Heart right ventricle (tissue), 16 donors: ENCODE results near the gene ABCE1. TPM values are rescaled to one million over a fixed set of nuclear protein-coding genes. Genes with fewer than 3 reads are reported as not detected.

Experiments used
- ATAC-seq, 8 donors: fragments of 200-7000 bp; cut with Tn5 transposase; one replicate each; pipeline ENCODE4 v1.9.1; 2020; ENCODE audit warnings: mild to moderate bottlenecking in 8 of 8, moderate library complexity in 8 of 8, moderate number of reproducible peaks in 1 of 8
- DNase-seq, 2 donors: peaks; one replicate each; pipeline ENCODE4 v3.0.0-alpha.2; 2020
- H3K27ac ChIP-seq, 10 donors: fragments of 200-600 bp; sonication (generic) in 2 of 10; one replicate each; pipeline versions ENCODE4 v1.5.0 to v1.8.0; 2020 to 2022; ENCODE audit warnings: mild to moderate bottlenecking in 3 of 10
- H3K27me3 ChIP-seq, 7 donors: fragments of 200-600 bp; one replicate each; pipeline ENCODE4 v1.8.0; 2021 to 2022; ENCODE audit warnings: mild to moderate bottlenecking in 2 of 7
- H3K36me3 ChIP-seq, 9 donors: fragments of 200-600 bp; sonication (generic) in 1 of 9; one replicate each; pipeline versions ENCODE4 v1.5.0 to v1.8.0; 2020 to 2022; ENCODE audit warnings: mild to moderate bottlenecking in 2 of 9
- H3K4me1 ChIP-seq, 9 donors: fragments of 200-600 bp; sonication (generic) in 1 of 9; one replicate each; pipeline versions ENCODE4 v1.5.0 to v1.8.0; 2020 to 2022; ENCODE audit warnings: mild to moderate bottlenecking in 4 of 9
- H3K4me3 ChIP-seq, 10 donors: fragments of 200-600 bp; sonication (generic) in 2 of 10; one replicate each; pipeline versions ENCODE4 v1.5.0 to v1.8.0; 2020 to 2022; ENCODE audit warnings: mild to moderate bottlenecking in 7 of 10, moderate library complexity in 2 of 10
- H3K9me3 ChIP-seq, 11 donors: fragments of 200-600 bp in 10 of 11; sonication (generic) in 2 of 11; one replicate each; pipeline versions ENCODE4 v1.5.0 to v1.8.0; 2013 to 2022; ENCODE audit warnings: mild to moderate bottlenecking in 2 of 11, control low read depth in 1 of 11, moderate library complexity in 1 of 11
- CTCF ChIP-seq, 9 donors: fragments of 200-600 bp; sonication (generic) in 2 of 9; IDR thresholded peaks; one replicate each; pipeline versions ENCODE4 v1.5.0 to v1.8.0; 2021 to 2022; ENCODE audit warnings: antibody characterized with exemption in 9 of 9, mild to moderate bottlenecking in 5 of 9, moderate library complexity in 1 of 9
- WGBS, 2 donors: extraction: QIAGEN DNeasy Blood & Tissue Kit; methylation state at CpG; one replicate each; pipeline ENCODE4 v1.1.7; 2013; ENCODE audit warnings: inconsistent platforms in 1 of 2; 5-methylcytosine and 5-hydroxymethylcytosine counted together
- intact Hi-C, 10 donors: fragments of 100-400 bp; cut with DNase I; formaldehyde crosslinking; loops; one replicate each; pipeline versions ENCODE4 v1.11.1 to v1.14.2; 2022
- polyA plus RNA-seq, 2 donors: library from polyadenylated mRNA; stranded (reverse); fragments of 200-250 nt; gene quantifications; one replicate each; pipeline ENCODE4 v1.2.3, GENCODE V29; 2013
- total RNA-seq, 10 donors: library from RNA; stranded (reverse); fragmentation: NEBNext Ultra II Directional in 3 of 10; extraction: Animal tissue kit (Norgen Biotek cat#: 25700) in 3 of 10; gene quantifications; one replicate each; pipeline versions ENCODE4 v1.2.1 to v1.2.4, GENCODE V29; 2021 to 2023
- donor health status: Arrhythmogenic right ventricular cardiomyopathy.
- donor health status: ischemic (EF 13 %, LVEDD 7.1; RV severe dilation, severe dysfunction).
- donor health status: healthy with polysubstance abuse.
- donor health status: DM: no; HTN: yes; CAD: no.
- donor health status: DM: no; HTN: no; CAD: no.
- donor health status: ischemic (EF 25% LVEDD 6.9; RV normal size, moderate dysfunction).
- donor health status: ischemic (EF 25% LVEDD 5.7; RV mildly dilated, moderate dysfunction).
- donor health status: healthy.
- donor health status: DM: yes; HTN: yes; CAD: no.
- donor health status: Ischemic cardiomyopathy.
- donor health status: ischemic (EF 35%, LVEDD 5.7; RV mildly dilated, moderate dysfunction).
- donor health status: nonischemic (EF 11% LVEDD 7.7; RV severe dilation, severe dysfunction).
- donor health status: DM: yes; HTN: yes; CAD: no.
- donor health status: PGD.
- donor health status: ischemic (EF 29% LVEDD 5.4; RV normal size, mild dysfunction).
- donor health status: nonischemic (EF 23%, LVEDD 6.1; RV moderate dilation, normal function).

ABCE1 gene
- total and polyA plus RNA-seq, 12 donors: 14.6 to 49.0 (median 32.3) TPM

- H3K27ac ChIP-seq: no peak overlapping the region
- H3K4me1 ChIP-seq: peaks cover 3 to 64% (median 41%) of the 10 kb centered on the region in 9 donors
- ATAC-seq (no peak), DNase-seq (no peak)
- 94 to 97% methylated on average over 1 of the region's 1 CpG for WGBS, 2 donors
- no peaks in the 10 kb centered on the region for H3K27me3 ChIP-seq
- H3K9me3 ChIP-seq: no peaks in the 10 kb centered on the region
- TF ChIP-seq CTCF (IDR thresholded peaks at IDR 0.05): no peak
- intact Hi-C loops: no loop called here
- peaks cover 0 to 23% (median 14%) of the 10 kb centered on the region in 9 donors for H3K36me3 ChIP-seq
- no peak overlapping the region for H3K4me3 ChIP-seq
Observed at GRCh38 chr4:145101091-145101490, 3.0 kb downstream of the ABCE1 start.

DNA sequence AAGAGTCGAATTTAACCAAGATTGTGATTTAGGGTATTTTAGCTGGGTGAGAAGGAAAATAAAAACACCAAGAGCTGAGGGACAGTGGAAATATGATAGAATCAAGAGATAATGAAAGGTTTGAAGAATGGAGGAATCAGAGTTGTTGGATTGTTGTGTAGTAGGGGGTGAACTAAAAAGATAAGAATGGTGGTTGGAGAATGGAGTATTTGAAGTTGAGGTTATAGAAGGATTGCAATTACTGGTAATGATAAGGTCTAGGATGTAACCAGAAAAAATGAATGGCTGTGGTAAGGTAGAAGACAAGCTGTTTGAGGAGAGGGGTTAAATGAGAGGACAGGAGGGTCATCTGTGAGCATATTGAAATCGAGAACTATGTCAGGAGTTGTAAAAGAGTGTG, 4.5 kb downstream of the ABCE1 start:
- intact Hi-C loops: no loop called here
- Histone ChIP-seq H3K4me3 (no peak overlapping the region), H3K27me3 (no peaks in the 10 kb centered on the region), H3K9me3 (no peaks in the 10 kb centered on the region), H3K27ac (no peak overlapping the region), H3K4me1 (peaks cover 0 to 63% (median 34%) of the 10 kb centered on the region in 9 donors), H3K36me3 (peaks cover 0 to 37% (median 20%) of the 10 kb centered on the region in 9 donors)
- no peak for TF ChIP-seq CTCF (IDR thresholded peaks at IDR 0.05)
- no peak for DNase-seq
- 88 to 91% methylated on average over 2 of the region's 2 CpGs for WGBS, 2 donors
- ATAC-seq: no peak

DNA sequence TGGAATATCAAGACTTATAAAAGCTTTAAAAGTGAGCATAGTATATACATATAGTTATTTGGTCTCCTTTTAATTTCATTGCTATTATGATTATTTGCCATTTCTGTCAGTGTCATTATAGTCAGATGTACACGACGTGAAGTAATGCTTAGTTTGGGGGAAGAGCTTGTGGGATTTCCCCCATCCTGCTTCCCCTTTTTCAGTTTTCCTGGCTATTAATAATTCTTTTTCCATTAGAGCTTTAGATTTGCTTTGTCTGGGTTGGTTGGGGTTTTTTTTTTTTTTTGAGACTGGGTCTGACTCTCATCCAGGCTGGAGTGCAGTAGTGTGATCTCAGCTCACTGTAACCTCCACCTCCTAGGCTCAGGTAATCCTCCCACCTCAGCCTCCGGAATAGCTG, 5.4 kb downstream of the ABCE1 start:
- 77 to 78% methylated on average over 3 of the region's 3 CpGs for WGBS, 2 donors
- Histone ChIP-seq H3K27me3 (no peaks in the 10 kb centered on the region), H3K4me3 (no peak overlapping the region), H3K4me1 (peaks cover 0 to 66% (median 34%) of the 10 kb centered on the region in 9 donors), H3K36me3 (peaks cover 0 to 46% (median 20%) of the 10 kb centered on the region in 9 donors), H3K27ac (no peak overlapping the region), H3K9me3 (no peaks in the 10 kb centered on the region)
- ATAC-seq (no peak), DNase-seq (no peak)
- intact Hi-C loops: no loop called here
- TF ChIP-seq CTCF (IDR thresholded peaks at IDR 0.05): no peak

DNA sequence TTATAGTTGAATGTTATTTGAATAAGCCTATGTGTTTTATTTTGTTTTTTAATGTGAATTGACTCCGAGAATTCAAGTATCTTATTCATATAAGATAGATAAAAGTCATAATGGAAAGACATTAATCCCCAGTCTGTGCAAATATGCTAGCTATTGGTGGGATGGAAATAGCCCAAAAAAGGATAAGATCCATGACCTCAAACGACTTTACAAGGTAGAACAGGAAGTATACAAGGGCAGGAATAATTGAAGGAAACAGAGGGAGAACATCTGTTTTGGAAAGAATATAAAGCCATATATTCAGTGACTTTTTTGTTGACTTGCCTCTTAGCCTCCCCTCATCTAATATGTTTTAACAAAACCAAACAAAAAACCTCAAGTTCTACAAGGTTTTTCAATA, 9.0 kb downstream of the ABCE1 start:
- intact Hi-C loops: loop anchor here in 2 of 10 donors (5.0 kb wide), 1 partner anchor 35 kb away; no protein-coding TSS in a partner anchor
- Histone ChIP-seq H3K27me3 (no peaks in the 10 kb centered on the region), H3K4me3 (no peak overlapping the region), H3K4me1 (peaks cover 0 to 36% (median 11%) of the 10 kb centered on the region in 9 donors), H3K36me3 (peaks cover 0 to 82% (median 37%) of the 10 kb centered on the region in 9 donors), H3K9me3 (no peaks in the 10 kb centered on the region), H3K27ac (peak overlapping the region in 1 of 10 donors; percentile 13)
- TF ChIP-seq CTCF (IDR thresholded peaks at IDR 0.05): no peak
- DNase-seq: no peak
- 46 to 58% methylated on average over 2 of the region's 2 CpGs for WGBS, 2 donors
- no peak for ATAC-seq
